GM23248 (cell line): Measurements from ENCODE around the gene SNIP1. TPM values are rescaled to one million over a fixed set of nuclear protein-coding genes. Genes with fewer than 3 reads are reported as not detected.
A peak's percentile ranks its signal among the peaks of the same experiment; 100 is the strongest.

Experiments used
- DNase-seq: peaks from one replicate; pipeline ENCODE4 v3.0.0-alpha.2; 2015
- H2AFZ ChIP-seq: fragments of 200-600 bp; sonication (generic); 2 replicates; pipeline ENCODE4 v1.6.1; 2016; ENCODE audit warnings: antibody characterized with exemption
- H3F3A ChIP-seq: fragments of 200-600 bp; sonication (generic); 2 replicates; pipeline ENCODE4 v1.6.1; 2016; ENCODE audit warnings: mild to moderate bottlenecking, antibody characterized with exemption, mixed run types; ENCODE audit not compliant: insufficient read depth
- H3K27ac ChIP-seq: fragments of 200-600 bp; sonication (generic); 2 replicates; pipeline ENCODE4 v1.5.1; 2016; ENCODE audit warnings: mild to moderate bottlenecking
- H3K27me3 ChIP-seq: fragments of 200-600 bp; sonication (generic); replicated peaks from 2 replicates; pipeline ENCODE4 v1.6.1; 2016; ENCODE audit warnings: mild to moderate bottlenecking; ENCODE audit not compliant: insufficient read depth
- H3K36me3 ChIP-seq: fragments of 200-600 bp; sonication (generic); 2 replicates; pipeline ENCODE4 v1.6.1; 2016; ENCODE audit warnings: low read depth, mild to moderate bottlenecking
- H3K4me1 ChIP-seq: fragments of 200-600 bp; sonication (generic); 2 replicates; pipeline ENCODE4 v1.6.1; 2016; ENCODE audit warnings: mild to moderate bottlenecking; ENCODE audit not compliant: insufficient read depth
- H3K4me2 ChIP-seq: fragments of 200-600 bp; sonication (generic); one replicate; pipeline ENCODE4 v1.6.1; 2016; ENCODE audit warnings: mild to moderate bottlenecking; ENCODE audit not compliant: unreplicated experiment
- H3K4me3 ChIP-seq: fragments of 200-600 bp; sonication (generic); 2 replicates; pipeline ENCODE4 v1.5.1; 2016; ENCODE audit warnings: mild to moderate bottlenecking
- H3K79me2 ChIP-seq: fragments of 200-600 bp; sonication (generic); 2 replicates; pipeline ENCODE4 v1.6.1; 2016; ENCODE audit warnings: mild to moderate bottlenecking; ENCODE audit not compliant: insufficient read depth
- H3K9ac ChIP-seq: fragments of 200-600 bp; sonication (generic); 2 replicates; pipeline ENCODE4 v1.6.1; 2016; ENCODE audit warnings: mild to moderate bottlenecking
- H3K9me2 ChIP-seq: fragments of 200-600 bp; sonication (generic); 2 replicates; pipeline ENCODE4 v1.6.1; 2016; ENCODE audit warnings: mixed run types, mild to moderate bottlenecking, moderate library complexity; ENCODE audit not compliant: insufficient read depth
- H3K9me3 ChIP-seq: fragments of 200-600 bp; sonication (generic); one replicate; pipeline ENCODE4 v1.6.1; 2017; ENCODE audit warnings: low read depth
- H4K20me1 ChIP-seq: fragments of 200-600 bp; sonication (generic); 2 replicates; pipeline ENCODE4 v1.6.0; 2016; ENCODE audit not compliant: insufficient read depth
- EZH2 ChIP-seq: fragments of 200-600 bp; sonication (generic); IDR thresholded peaks from 2 replicates; pipeline ENCODE4 v1.6.1; 2018; ENCODE audit warnings: antibody characterized with exemption, mild to moderate bottlenecking; ENCODE audit not compliant: insufficient read depth, poor library complexity, severe bottlenecking
- EZH2phosphoT487 ChIP-seq: fragments of 200-600 bp; sonication (generic); IDR thresholded peaks from 2 replicates; pipeline ENCODE4 v1.6.1; 2018; ENCODE audit warnings: antibody characterized with exemption, moderate library complexity, mild to moderate bottlenecking, low read depth; ENCODE audit not compliant: insufficient read depth
- WGBS, 2 experiments: methylation state at CpG; one replicate each; pipeline ENCODE4 v1.1.6; 2015 to 2017; ENCODE audit warnings: low lambda C conversion rate in 2 of 2, low coverage in 1 of 2; ENCODE audit errors: missing lambda C conversion rate in 2 of 2; 5-methylcytosine and 5-hydroxymethylcytosine counted together
- in situ Hi-C: fragments of 300-500 bp; cut with MboI; formaldehyde crosslinking; loops from 2 replicates; pipeline ENCODE4 v1.15.0; 2020
- polyA plus RNA-seq: library from polyadenylated mRNA; unstranded; fragments of >200 nt; fragmentation: Nextera tagmentation; extraction: Ambion mirVana; gene quantifications from 2 replicates; pipeline ENCODE4 v1.2.1, GENCODE V29; 2016
- total RNA-seq: library from RNA; depleted of rRNA; stranded (reverse); fragments of >200 nt; shearing (Covaris generic); gene quantifications from 2 replicates; pipeline ENCODE4 v1.2.3, GENCODE V29; 2014

Gene SNIP1
- total and polyA plus RNA-seq, 2 experiments from 2014 or later, result 7.4 to 12.4 TPM

DNA sequence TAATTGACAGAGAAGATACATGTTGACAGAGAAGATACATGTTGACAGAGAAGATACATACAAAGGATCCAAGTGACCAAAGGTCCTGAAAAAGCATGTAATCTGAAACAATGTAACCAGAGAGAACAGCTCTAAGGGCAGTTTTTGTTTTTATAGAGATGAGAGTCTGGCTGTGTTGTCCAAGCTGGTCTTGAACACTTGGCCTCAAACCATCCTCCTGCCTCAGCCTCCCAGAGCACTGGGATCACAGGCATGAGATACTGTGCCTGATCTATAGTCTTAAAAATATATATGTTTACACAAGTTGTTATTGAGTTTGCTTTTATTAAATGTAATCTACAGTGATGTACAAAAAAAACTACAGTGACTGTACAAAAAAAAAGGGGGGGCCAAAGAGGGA is 52.0 kb downstream of the SNIP1 start:
- Histone ChIP-seq H3K4me2 (no peak overlapping the region), H3K36me3 (peaks cover 35% of the 10 kb centered on the region), H3K79me2 (peaks cover 70% of the 10 kb centered on the region), H3K27me3 (no peaks in the 10 kb centered on the region), H3K27ac (no peak overlapping the region), H3F3A (peaks cover 31% of the 10 kb centered on the region; the same call in 1 of the 2 replicates), H4K20me1 (no peaks in the 10 kb centered on the region), H3K9me2 (no peaks in the 10 kb centered on the region), H3K4me1 (peaks cover 13% of the 10 kb centered on the region), H3K9ac (no peak overlapping the region), H3K9me3 (no peaks in the 10 kb centered on the region), H3K4me3 (no peak overlapping the region), H2AFZ (no peak overlapping the region)
- no peak for TF ChIP-seq EZH2phosphoT487
- no peak for TF ChIP-seq EZH2
- DNase-seq, result no peak
- in situ Hi-C loops, result no loop called here

DNA sequence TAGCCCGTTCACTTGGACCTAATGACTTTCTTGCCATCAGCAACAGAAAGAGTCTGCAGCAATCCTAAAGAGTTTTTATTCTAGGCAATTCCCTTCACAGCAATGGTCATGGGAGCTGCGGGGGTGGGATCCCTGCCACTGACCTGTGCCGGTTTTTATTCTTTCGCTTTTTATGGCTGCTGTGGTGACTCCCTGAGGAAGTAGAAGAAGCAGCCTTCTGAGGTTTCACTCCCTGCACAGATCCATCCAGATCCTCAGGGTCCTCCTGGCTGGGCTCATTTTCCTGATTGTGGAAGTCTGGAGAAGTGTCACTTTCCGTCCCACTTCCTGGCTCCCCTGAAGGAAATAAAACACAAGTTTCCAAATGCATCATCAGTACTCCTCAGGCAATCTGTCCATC is 52.4 kb downstream of the SNIP1 start:
- Histone ChIP-seq H3K9ac (no peak overlapping the region), H3K27me3 (no peaks in the 10 kb centered on the region), H3K27ac (no peak overlapping the region), H4K20me1 (no peaks in the 10 kb centered on the region), H3K4me2 (no peak overlapping the region), H3K4me1 (peaks cover 13% of the 10 kb centered on the region), H3K9me2 (no peaks in the 10 kb centered on the region), H3K4me3 (no peak overlapping the region), H2AFZ (no peak overlapping the region), H3K36me3 (peaks cover 37% of the 10 kb centered on the region), H3F3A (peaks cover 31% of the 10 kb centered on the region; the same call in 1 of the 2 replicates), H3K9me3 (no peaks in the 10 kb centered on the region), H3K79me2 (peaks cover 70% of the 10 kb centered on the region)
- in situ Hi-C loops, result no loop called here
- TF ChIP-seq EZH2phosphoT487, result no peak
- no peak for TF ChIP-seq EZH2
- 96% methylated on average over 5 of the region's 5 CpGs for WGBS, 2 experiments
- DNase-seq, result no peak

DNA sequence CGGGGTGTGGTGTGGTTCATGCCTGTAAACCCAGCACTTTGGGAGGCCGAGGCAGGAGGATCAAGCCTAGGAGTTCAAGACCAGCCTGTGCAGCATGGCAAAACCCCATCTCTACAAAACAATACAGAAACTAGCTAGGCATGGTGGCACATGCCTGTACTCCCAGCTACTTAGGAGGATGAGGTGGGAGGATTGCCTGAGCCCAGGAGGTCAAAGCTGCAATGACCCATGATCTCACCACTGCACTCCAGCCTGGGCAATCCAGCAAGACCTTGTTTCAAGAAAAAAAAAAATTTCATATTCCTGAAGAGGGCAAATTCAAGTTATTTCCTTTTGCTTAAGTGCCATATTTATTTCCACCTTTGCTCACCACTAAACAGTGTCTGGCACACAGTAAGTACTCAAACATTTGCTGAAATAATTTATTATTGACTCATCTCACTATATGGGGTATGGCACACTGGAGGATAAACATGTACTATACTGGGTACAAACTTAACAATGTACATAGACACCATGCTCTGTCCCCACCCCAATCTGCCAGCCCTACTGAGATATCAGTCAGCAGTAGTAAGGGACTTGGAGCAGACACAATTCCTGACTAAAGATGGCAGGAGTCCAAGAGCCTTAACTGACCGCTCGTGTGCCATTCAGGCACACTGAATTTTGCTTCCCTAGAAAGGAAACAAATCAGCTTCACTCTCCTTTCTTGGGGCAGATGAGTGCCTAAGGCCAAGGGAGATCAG is 55.0 kb downstream of the SNIP1 start:
- no peaks in the 10 kb centered on the region for H3K27me3 ChIP-seq
- H4K20me1 ChIP-seq, result no peaks in the 10 kb centered on the region
- H3K27ac ChIP-seq, result peak overlapping the region; percentile 42
- no peak for TF ChIP-seq EZH2phosphoT487
- no peak for TF ChIP-seq EZH2
- H3K9ac ChIP-seq, result no peak overlapping the region
- no peak overlapping the region for H3K4me3 ChIP-seq
- H3K9me3 ChIP-seq, result no peaks in the 10 kb centered on the region
- peaks cover 58% of the 10 kb centered on the region for H3K79me2 ChIP-seq
- H3F3A ChIP-seq, result peaks cover 31% of the 10 kb centered on the region; the same call in 1 of the 2 replicates
- no peak overlapping the region for H2AFZ ChIP-seq
- peaks cover 13% of the 10 kb centered on the region for H3K4me1 ChIP-seq
- in situ Hi-C loops, result no loop called here
- 50 to 56% methylated on average over 4 of the region's 4 CpGs for WGBS, 2 experiments
- peak overlapping the region; percentile 8 for H3K4me2 ChIP-seq
- H3K9me2 ChIP-seq, result no peaks in the 10 kb centered on the region
- peak; percentile 79 for DNase-seq
- peaks cover 36% of the 10 kb centered on the region for H3K36me3 ChIP-seq

DNA sequence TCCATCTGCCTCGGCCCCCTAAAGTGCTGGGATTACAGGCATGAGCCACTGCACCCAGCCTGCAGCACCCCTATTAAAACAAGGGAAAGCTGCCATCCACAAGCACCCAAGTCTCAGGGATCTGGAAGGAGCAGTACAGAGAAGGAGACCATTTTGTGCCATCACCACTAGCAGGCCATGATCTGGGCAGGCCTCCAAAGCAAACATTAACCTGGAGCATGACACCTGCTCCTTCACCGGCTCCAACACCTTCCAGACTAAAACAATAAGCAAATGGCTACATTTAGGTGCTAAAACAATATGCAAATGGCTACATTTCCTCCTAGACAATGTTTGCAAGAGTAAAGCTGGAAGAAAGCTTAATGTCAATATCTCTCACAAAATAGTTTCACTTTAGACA is 56.3 kb downstream of the SNIP1 start:
- Histone ChIP-seq H4K20me1 (no peaks in the 10 kb centered on the region), H2AFZ (no peak overlapping the region), H3K9me2 (no peaks in the 10 kb centered on the region), H3K27me3 (no peaks in the 10 kb centered on the region), H3K27ac (no peak overlapping the region), H3F3A (peaks cover 31% of the 10 kb centered on the region; the same call in 1 of the 2 replicates), H3K36me3 (peaks cover 39% of the 10 kb centered on the region), H3K9ac (no peak overlapping the region), H3K4me2 (no peak overlapping the region), H3K4me1 (peaks cover 13% of the 10 kb centered on the region), H3K79me2 (peaks cover 48% of the 10 kb centered on the region), H3K4me3 (no peak overlapping the region), H3K9me3 (no peaks in the 10 kb centered on the region)
- 89 to 91% methylated on average over 2 of the region's 2 CpGs for WGBS, 2 experiments
- no peak for TF ChIP-seq EZH2
- TF ChIP-seq EZH2phosphoT487, result no peak
- in situ Hi-C loops, result no loop called here
- no peak for DNase-seq

DNA sequence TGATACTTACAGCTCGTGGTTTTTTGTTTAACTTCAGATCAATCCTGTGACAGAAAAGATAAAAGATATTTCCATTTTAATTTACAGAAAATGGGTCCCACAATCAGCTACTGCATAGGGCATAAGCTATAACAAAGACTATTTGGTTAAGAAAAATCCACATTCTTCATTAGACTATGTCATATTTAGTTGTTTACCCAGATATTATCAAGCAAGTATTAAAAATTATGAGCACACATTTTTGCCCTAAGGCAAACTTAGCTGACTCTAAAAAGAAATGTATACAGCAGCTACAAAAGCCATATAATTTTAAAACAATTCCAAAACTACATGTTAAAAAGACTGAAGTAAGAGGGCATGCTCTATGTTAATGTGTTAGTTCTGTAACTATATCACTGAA is 58.2 kb downstream of the SNIP1 start:
- Histone ChIP-seq H4K20me1 (no peaks in the 10 kb centered on the region), H3K79me2 (peaks cover 41% of the 10 kb centered on the region), H3K9me3 (no peaks in the 10 kb centered on the region), H3K4me3 (no peak overlapping the region), H3K36me3 (peaks cover 34% of the 10 kb centered on the region), H3K27me3 (no peaks in the 10 kb centered on the region), H3F3A (peaks cover 24% of the 10 kb centered on the region; the same call in 1 of the 2 replicates), H3K4me1 (peaks cover 13% of the 10 kb centered on the region), H3K4me2 (no peak overlapping the region), H2AFZ (no peak overlapping the region), H3K9ac (no peak overlapping the region), H3K27ac (no peak overlapping the region), H3K9me2 (no peaks in the 10 kb centered on the region)
- in situ Hi-C loops, result no loop called here
- no peak for DNase-seq
- WGBS, 2 experiments, result 100% methylated on average over 1 of the region's 1 CpG
- TF ChIP-seq EZH2phosphoT487 (no peak), EZH2 (no peak)
